ENCODE results near the gene TNFRSF19. TPM values are rescaled to one million over a fixed set of nuclear protein-coding genes. Genes with fewer than 3 reads are reported as not detected.

The TNFRSF19 gene
- total and polyA plus RNA-seq, 2 of the 13 experiments (the other 11 are each of a cell fraction or from before 2014, with no cell fraction given): 75.3 to 77.7 TPM

DNA sequence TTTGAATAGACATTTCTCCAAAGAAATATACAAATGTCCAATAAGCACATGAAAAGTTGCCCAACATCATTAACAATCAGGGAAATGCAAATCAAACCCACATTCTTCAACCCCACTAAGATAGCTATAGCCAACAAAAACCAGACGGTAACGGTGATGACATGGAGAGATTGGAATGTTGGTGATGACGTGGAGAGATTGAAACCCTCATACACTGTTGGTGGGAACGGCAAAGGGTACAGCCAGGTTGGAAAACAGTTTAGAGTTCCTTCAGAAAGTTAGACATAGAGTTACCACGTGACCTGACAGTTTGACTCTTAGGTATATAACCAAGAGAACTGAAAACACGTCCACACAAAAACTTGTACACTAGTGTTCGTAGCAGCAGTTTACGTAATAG, 48.1 kb downstream of the TNFRSF19 start:
- POLR2A ChIA-PET: interaction anchor here (0.8 kb wide), 1 partner anchor 10 kb away, joined by 3 read pairs; no protein-coding TSS in a partner anchor
- FAIRE-seq: no peak
- no peaks in the 10 kb centered on the region for H3K27me3 ChIP-seq (ENCODE audit: control insufficient read depth in 1 of 2, insufficient read depth in 2 of 2, low read length in 2 of 2)
- no peaks in the 10 kb centered on the region for H3K9me3 ChIP-seq (ENCODE audit: low read length)
- intact Hi-C loops (cut with micrococcal nuclease; ENCODE audit: unreplicated experiment): loop anchor here (5.0 kb wide), 1 partner anchor 34 kb away; no protein-coding TSS in a partner anchor
- H4K20me1 ChIP-seq (ENCODE audit: insufficient read depth, low read length): no peaks in the 10 kb centered on the region
- BruUV-seq (replicated peaks): no TSS peak
- no peak overlapping the region for H3K4me3 ChIP-seq (replicated peaks in 1 of 3; ENCODE audit: insufficient read depth in 1 of 3, low read depth in 2 of 3, low read length in 3 of 3)
- CTCF ChIA-PET (ENCODE audit: low intra/inter-chr PET ratio, low total read pairs): no interaction called here
- no peak overlapping the region for H2AFZ ChIP-seq (ENCODE audit: low read length)
- TF ChIP-seq ZNF75D (CRISPR knock-in tag; IDR thresholded peaks at IDR 0.05; ENCODE audit: borderline replicate concordance): no peak
- no peak for TF ChIP-seq ZNF382 (CRISPR knock-in tag; IDR thresholded peaks at IDR 0.05; ENCODE audit: borderline replicate concordance)
- TF ChIP-seq, protein P1, sequence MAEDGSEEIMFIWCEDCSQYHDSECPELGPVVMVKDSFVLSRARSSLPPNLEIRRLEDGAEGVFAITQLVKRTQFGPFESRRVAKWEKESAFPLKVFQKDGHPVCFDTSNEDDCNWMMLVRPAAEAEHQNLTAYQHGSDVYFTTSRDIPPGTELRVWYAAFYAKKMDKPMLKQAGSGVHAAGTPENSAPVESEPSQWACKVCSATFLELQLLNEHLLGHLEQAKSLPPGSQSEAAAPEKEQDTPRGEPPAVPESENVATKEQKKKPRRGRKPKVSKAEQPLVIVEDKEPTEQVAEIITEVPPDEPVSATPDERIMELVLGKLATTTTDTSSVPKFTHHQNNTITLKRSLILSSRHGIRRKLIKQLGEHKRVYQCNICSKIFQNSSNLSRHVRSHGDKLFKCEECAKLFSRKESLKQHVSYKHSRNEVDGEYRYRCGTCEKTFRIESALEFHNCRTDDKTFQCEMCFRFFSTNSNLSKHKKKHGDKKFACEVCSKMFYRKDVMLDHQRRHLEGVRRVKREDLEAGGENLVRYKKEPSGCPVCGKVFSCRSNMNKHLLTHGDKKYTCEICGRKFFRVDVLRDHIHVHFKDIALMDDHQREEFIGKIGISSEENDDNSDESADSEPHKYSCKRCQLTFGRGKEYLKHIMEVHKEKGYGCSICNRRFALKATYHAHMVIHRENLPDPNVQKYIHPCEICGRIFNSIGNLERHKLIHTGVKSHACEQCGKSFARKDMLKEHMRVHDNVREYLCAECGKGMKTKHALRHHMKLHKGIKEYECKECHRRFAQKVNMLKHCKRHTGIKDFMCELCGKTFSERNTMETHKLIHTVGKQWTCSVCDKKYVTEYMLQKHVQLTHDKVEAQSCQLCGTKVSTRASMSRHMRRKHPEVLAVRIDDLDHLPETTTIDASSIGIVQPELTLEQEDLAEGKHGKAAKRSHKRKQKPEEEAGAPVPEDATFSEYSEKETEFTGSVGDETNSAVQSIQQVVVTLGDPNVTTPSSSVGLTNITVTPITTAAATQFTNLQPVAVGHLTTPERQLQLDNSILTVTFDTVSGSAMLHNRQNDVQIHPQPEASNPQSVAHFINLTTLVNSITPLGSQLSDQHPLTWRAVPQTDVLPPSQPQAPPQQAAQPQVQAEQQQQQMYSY (CRISPR knock-in tag; IDR thresholded peaks at IDR 0.05): no peak
- TF ChIP-seq, protein P2, sequence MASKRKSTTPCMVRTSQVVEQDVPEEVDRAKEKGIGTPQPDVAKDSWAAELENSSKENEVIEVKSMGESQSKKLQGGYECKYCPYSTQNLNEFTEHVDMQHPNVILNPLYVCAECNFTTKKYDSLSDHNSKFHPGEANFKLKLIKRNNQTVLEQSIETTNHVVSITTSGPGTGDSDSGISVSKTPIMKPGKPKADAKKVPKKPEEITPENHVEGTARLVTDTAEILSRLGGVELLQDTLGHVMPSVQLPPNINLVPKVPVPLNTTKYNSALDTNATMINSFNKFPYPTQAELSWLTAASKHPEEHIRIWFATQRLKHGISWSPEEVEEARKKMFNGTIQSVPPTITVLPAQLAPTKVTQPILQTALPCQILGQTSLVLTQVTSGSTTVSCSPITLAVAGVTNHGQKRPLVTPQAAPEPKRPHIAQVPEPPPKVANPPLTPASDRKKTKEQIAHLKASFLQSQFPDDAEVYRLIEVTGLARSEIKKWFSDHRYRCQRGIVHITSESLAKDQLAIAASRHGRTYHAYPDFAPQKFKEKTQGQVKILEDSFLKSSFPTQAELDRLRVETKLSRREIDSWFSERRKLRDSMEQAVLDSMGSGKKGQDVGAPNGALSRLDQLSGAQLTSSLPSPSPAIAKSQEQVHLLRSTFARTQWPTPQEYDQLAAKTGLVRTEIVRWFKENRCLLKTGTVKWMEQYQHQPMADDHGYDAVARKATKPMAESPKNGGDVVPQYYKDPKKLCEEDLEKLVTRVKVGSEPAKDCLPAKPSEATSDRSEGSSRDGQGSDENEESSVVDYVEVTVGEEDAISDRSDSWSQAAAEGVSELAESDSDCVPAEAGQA (IDR thresholded peaks at IDR 0.05; ENCODE audit: low read depth): no peak
- TF ChIP-seq, protein P2 (CRISPR knock-in tag; IDR thresholded peaks at IDR 0.05; ENCODE audit: borderline replicate concordance): no peak
- no peak for TF ChIP-seq HNF4A (CRISPR knock-in tag; IDR thresholded peaks at IDR 0.05)
- no peak for TF ChIP-seq NRL (CRISPR knock-in tag; IDR thresholded peaks at IDR 0.05; ENCODE audit: borderline replicate concordance)
- TF ChIP-seq, protein P3, sequence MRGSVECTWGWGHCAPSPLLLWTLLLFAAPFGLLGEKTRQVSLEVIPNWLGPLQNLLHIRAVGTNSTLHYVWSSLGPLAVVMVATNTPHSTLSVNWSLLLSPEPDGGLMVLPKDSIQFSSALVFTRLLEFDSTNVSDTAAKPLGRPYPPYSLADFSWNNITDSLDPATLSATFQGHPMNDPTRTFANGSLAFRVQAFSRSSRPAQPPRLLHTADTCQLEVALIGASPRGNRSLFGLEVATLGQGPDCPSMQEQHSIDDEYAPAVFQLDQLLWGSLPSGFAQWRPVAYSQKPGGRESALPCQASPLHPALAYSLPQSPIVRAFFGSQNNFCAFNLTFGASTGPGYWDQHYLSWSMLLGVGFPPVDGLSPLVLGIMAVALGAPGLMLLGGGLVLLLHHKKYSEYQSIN (CRISPR knock-in tag; IDR thresholded peaks at IDR 0.05; ENCODE audit: borderline replicate concordance): no peak
- TF ChIP-seq SMARCC2 (IDR thresholded peaks at IDR 0.05): no peak
- TF ChIP-seq, protein P4, sequence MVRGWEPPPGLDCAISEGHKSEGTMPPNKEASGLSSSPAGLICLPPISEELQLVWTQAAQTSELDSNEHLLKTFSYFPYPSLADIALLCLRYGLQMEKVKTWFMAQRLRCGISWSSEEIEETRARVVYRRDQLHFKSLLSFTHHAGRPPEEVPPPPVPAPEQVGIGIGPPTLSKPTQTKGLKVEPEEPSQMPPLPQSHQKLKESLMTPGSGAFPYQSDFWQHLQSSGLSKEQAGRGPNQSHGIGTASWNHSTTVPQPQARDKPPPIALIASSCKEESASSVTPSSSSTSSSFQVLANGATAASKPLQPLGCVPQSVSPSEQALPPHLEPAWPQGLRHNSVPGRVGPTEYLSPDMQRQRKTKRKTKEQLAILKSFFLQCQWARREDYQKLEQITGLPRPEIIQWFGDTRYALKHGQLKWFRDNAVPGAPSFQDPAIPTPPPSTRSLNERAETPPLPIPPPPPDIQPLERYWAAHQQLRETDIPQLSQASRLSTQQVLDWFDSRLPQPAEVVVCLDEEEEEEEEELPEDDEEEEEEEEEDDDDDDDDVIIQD (CRISPR knock-in tag; IDR thresholded peaks at IDR 0.05; ENCODE audit: low read depth): no peak
- TF ChIP-seq MED1 (CRISPR knock-in tag; IDR thresholded peaks at IDR 0.05): no peak
- H3K9ac ChIP-seq (ENCODE audit: insufficient read depth, low read depth, low read length): no peak overlapping the region
- H3K4me1 ChIP-seq (ENCODE audit: insufficient read depth, low read length): peaks cover 82% of the 10 kb centered on the region
- H3K4me2 ChIP-seq (ENCODE audit: low read depth, low read length): no peak overlapping the region
- in situ Hi-C loops (cut with HindIII; ENCODE audit: extremely low pct_ligation_motif_present, low pct_unique_long_range_greater_than_20kb): no loop called here
- H3K79me2 ChIP-seq (ENCODE audit: insufficient read depth, low read length): peaks cover 45% of the 10 kb centered on the region
- peak overlapping the region; percentile 6 for H3K27ac ChIP-seq (ENCODE audit: extremely low read length, insufficient read depth, low read length)
- no peak for DNase-seq (ENCODE audit: low spot score)
- H3K36me3 ChIP-seq (replicated peaks in 1 of 2; ENCODE audit: control insufficient read depth in 1 of 2, insufficient read depth in 2 of 2, low read length in 2 of 2): peaks cover 17 to 63% of the 10 kb centered on the region in 2 experiments
- WGBS (ENCODE audit: low lambda C conversion rate): 94% methylated on average over 8 of the region's 8 CpGs
- ATAC-seq: no peak
